Activated naive CD8-positive, alpha-beta T cell treated with anti-CD3 and anti-CD28 coated beads, Interleukin-2, amount 50 U/mL, for 24 hours (primary cell): ENCODE measurements around the gene OPCML.

ENCODE experiments used
- ATAC-seq: fragments of 150-1000 bp; cut with Tn5 transposase; one replicate; pipeline ENCODE4 v1.10.0; 2021
- DNase-seq: peaks from one replicate; pipeline ENCODE4 v3.0.0; 2021
- H3K27ac Mint-ChIP-seq: one replicate; pipeline ENCODE4 v1.8.0; 2021; ENCODE audit warnings: mild to moderate bottlenecking, mixed read lengths
- H3K27me3 Mint-ChIP-seq: one replicate; pipeline ENCODE4 v1.8.0; 2021; ENCODE audit warnings: mixed read lengths
- H3K36me3 Mint-ChIP-seq: one replicate; pipeline ENCODE4 v1.8.0; 2021; ENCODE audit warnings: low read depth, mixed read lengths
- H3K4me1 Mint-ChIP-seq: one replicate; pipeline ENCODE4 v1.8.0; 2021; ENCODE audit warnings: mixed read lengths
- H3K4me3 Mint-ChIP-seq: one replicate; pipeline ENCODE4 v1.8.0; 2021; ENCODE audit warnings: mild to moderate bottlenecking, moderate library complexity, mixed read lengths
- H3K9me3 Mint-ChIP-seq: one replicate; pipeline ENCODE4 v1.8.0; 2021; ENCODE audit warnings: mixed read lengths

Gene OPCML

GRCh38 chr11:133160754-133161153 is 371.5 kb downstream of the OPCML start:
- H3K9me3 Mint-ChIP-seq, result no peaks in the 10 kb centered on the region
- H3K36me3 Mint-ChIP-seq, result no peaks in the 10 kb centered on the region
- H3K4me3 Mint-ChIP-seq, result no peak overlapping the region
- ATAC-seq (no peak), DNase-seq (no peak)
- no peaks in the 10 kb centered on the region for H3K4me1 Mint-ChIP-seq
- H3K27me3 Mint-ChIP-seq, result peaks cover 14% of the 10 kb centered on the region
- H3K27ac Mint-ChIP-seq, result no peak overlapping the region

- Mint-ChIP-seq H3K9me3 (no peaks in the 10 kb centered on the region), H3K27ac (no peak overlapping the region), H3K4me1 (no peaks in the 10 kb centered on the region), H3K36me3 (no peaks in the 10 kb centered on the region), H3K27me3 (peaks cover 17% of the 10 kb centered on the region), H3K4me3 (no peak overlapping the region)
- no peak for DNase-seq
- ATAC-seq, result no peak
Measured at GRCh38 chr11:133156986-133157745, 375.1 kb downstream of the OPCML start.

- no peak overlapping the region for H3K4me3 Mint-ChIP-seq
- no peaks in the 10 kb centered on the region for H3K36me3 Mint-ChIP-seq
- H3K9me3 Mint-ChIP-seq, result no peaks in the 10 kb centered on the region
- ATAC-seq (no peak), DNase-seq (no peak)
- no peaks in the 10 kb centered on the region for H3K4me1 Mint-ChIP-seq
- no peak overlapping the region for H3K27ac Mint-ChIP-seq
- H3K27me3 Mint-ChIP-seq, result peaks cover 16% of the 10 kb centered on the region
Measured at GRCh38 chr11:133154781-133155180, 377.5 kb downstream of the OPCML start.

GRCh38 chr11:133154076-133154475 is 378.2 kb downstream of the OPCML start:
- H3K4me1 Mint-ChIP-seq, result no peaks in the 10 kb centered on the region

GRCh38 chr11:133153031-133153430 is 379.3 kb downstream of the OPCML start:
- no peak overlapping the region for H3K4me3 Mint-ChIP-seq
- H3K4me1 Mint-ChIP-seq, result no peaks in the 10 kb centered on the region
- H3K36me3 Mint-ChIP-seq, result no peaks in the 10 kb centered on the region
- DNase-seq, result no peak
- H3K27me3 Mint-ChIP-seq, result peaks cover 18% of the 10 kb centered on the region
- H3K27ac Mint-ChIP-seq, result no peak overlapping the region
- H3K9me3 Mint-ChIP-seq, result no peaks in the 10 kb centered on the region
- no peak for ATAC-seq

More at GRCh38 chr11:133154076-133154475, 378.2 kb downstream of the OPCML start:
- ATAC-seq, result no peak
- DNase-seq, result no peak
- H3K4me3 Mint-ChIP-seq, result no peak overlapping the region
- no peaks in the 10 kb centered on the region for H3K36me3 Mint-ChIP-seq
- H3K9me3 Mint-ChIP-seq, result no peaks in the 10 kb centered on the region
- no peak overlapping the region for H3K27ac Mint-ChIP-seq
- H3K27me3 Mint-ChIP-seq, result peaks cover 19% of the 10 kb centered on the region

GRCh38 chr11:133149698-133150097 is 382.6 kb downstream of the OPCML start:
- H3K27me3 Mint-ChIP-seq, result peaks cover 5% of the 10 kb centered on the region
- no peaks in the 10 kb centered on the region for H3K4me1 Mint-ChIP-seq
- DNase-seq (no peak), ATAC-seq (no peak)
- H3K4me3 Mint-ChIP-seq, result no peak overlapping the region
- H3K9me3 Mint-ChIP-seq, result no peaks in the 10 kb centered on the region
- no peaks in the 10 kb centered on the region for H3K36me3 Mint-ChIP-seq
- H3K27ac Mint-ChIP-seq, result no peak overlapping the region

- ATAC-seq (no peak), DNase-seq (no peak)
- H3K27me3 Mint-ChIP-seq, result peaks cover 5% of the 10 kb centered on the region
- H3K4me1 Mint-ChIP-seq, result no peaks in the 10 kb centered on the region
- H3K9me3 Mint-ChIP-seq, result no peaks in the 10 kb centered on the region
- H3K4me3 Mint-ChIP-seq, result no peak overlapping the region
- no peaks in the 10 kb centered on the region for H3K36me3 Mint-ChIP-seq
- H3K27ac Mint-ChIP-seq, result no peak overlapping the region
Measured at GRCh38 chr11:133147625-133148024, 384.7 kb downstream of the OPCML start.

- H3K9me3 Mint-ChIP-seq, result no peaks in the 10 kb centered on the region
- H3K27ac Mint-ChIP-seq, result no peak overlapping the region
- H3K4me3 Mint-ChIP-seq, result no peak overlapping the region
- DNase-seq (no peak), ATAC-seq (no peak)
- H3K4me1 Mint-ChIP-seq, result no peaks in the 10 kb centered on the region
- peaks cover 3% of the 10 kb centered on the region for H3K27me3 Mint-ChIP-seq
- no peaks in the 10 kb centered on the region for H3K36me3 Mint-ChIP-seq
Measured at GRCh38 chr11:133146697-133147306, 385.5 kb downstream of the OPCML start.

- Mint-ChIP-seq H3K27me3 (peaks cover 4% of the 10 kb centered on the region), H3K4me3 (no peak overlapping the region), H3K27ac (no peak overlapping the region), H3K4me1 (no peaks in the 10 kb centered on the region), H3K9me3 (no peaks in the 10 kb centered on the region), H3K36me3 (no peaks in the 10 kb centered on the region)
- no peak for ATAC-seq
- no peak for DNase-seq
Measured at GRCh38 chr11:133137939-133138338, 394.4 kb downstream of the OPCML start.

GRCh38 chr11:133137270-133137669 is 395.0 kb downstream of the OPCML start:
- Mint-ChIP-seq H3K36me3 (no peaks in the 10 kb centered on the region), H3K4me3 (no peak overlapping the region), H3K9me3 (no peaks in the 10 kb centered on the region), H3K4me1 (no peaks in the 10 kb centered on the region), H3K27me3 (peaks cover 4% of the 10 kb centered on the region), H3K27ac (no peak overlapping the region)
- ATAC-seq (no peak), DNase-seq (no peak)

- ATAC-seq, result no peak
- Mint-ChIP-seq H3K9me3 (peaks cover 1% of the 10 kb centered on the region), H3K4me1 (no peaks in the 10 kb centered on the region), H3K36me3 (no peaks in the 10 kb centered on the region), H3K4me3 (no peak overlapping the region), H3K27ac (no peak overlapping the region), H3K27me3 (peaks cover 4% of the 10 kb centered on the region)
- no peak for DNase-seq
Measured at GRCh38 chr11:133136376-133136775, 395.9 kb downstream of the OPCML start.

GRCh38 chr11:133134314-133135173 is 397.8 kb downstream of the OPCML start:
- Mint-ChIP-seq H3K4me1 (no peaks in the 10 kb centered on the region), H3K4me3 (no peak overlapping the region), H3K27ac (no peak overlapping the region), H3K9me3 (peaks cover 4% of the 10 kb centered on the region), H3K36me3 (no peaks in the 10 kb centered on the region), H3K27me3 (peaks cover 4% of the 10 kb centered on the region)
- ATAC-seq (peak; percentile 71), DNase-seq (peak; percentile 44)

GRCh38 chr11:133133606-133134005 is 398.7 kb downstream of the OPCML start:
- Mint-ChIP-seq H3K4me3 (no peak overlapping the region), H3K36me3 (no peaks in the 10 kb centered on the region), H3K4me1 (no peaks in the 10 kb centered on the region), H3K9me3 (peaks cover 4% of the 10 kb centered on the region), H3K27me3 (peaks cover 4% of the 10 kb centered on the region), H3K27ac (no peak overlapping the region)
- ATAC-seq (no peak), DNase-seq (no peak)

- no peaks in the 10 kb centered on the region for H3K36me3 Mint-ChIP-seq
- H3K9me3 Mint-ChIP-seq, result peaks cover 4% of the 10 kb centered on the region
- DNase-seq (no peak), ATAC-seq (no peak)
- no peaks in the 10 kb centered on the region for H3K4me1 Mint-ChIP-seq
- no peak overlapping the region for H3K27ac Mint-ChIP-seq
- H3K27me3 Mint-ChIP-seq, result peaks cover 4% of the 10 kb centered on the region
- no peak overlapping the region for H3K4me3 Mint-ChIP-seq
Measured at GRCh38 chr11:133133050-133133449, 399.3 kb downstream of the OPCML start.

- no peak for ATAC-seq
Measured at GRCh38 chr11:133127741-133128140, 404.6 kb downstream of the OPCML start.

More at GRCh38 chr11:133127741-133128140, 404.6 kb downstream of the OPCML start:
- H3K9me3 Mint-ChIP-seq, result peaks cover 4% of the 10 kb centered on the region
- no peak for DNase-seq
- H3K4me3 Mint-ChIP-seq, result no peak overlapping the region
- no peaks in the 10 kb centered on the region for H3K36me3 Mint-ChIP-seq
- H3K27ac Mint-ChIP-seq, result no peak overlapping the region
- peaks cover 4% of the 10 kb centered on the region for H3K27me3 Mint-ChIP-seq
- no peaks in the 10 kb centered on the region for H3K4me1 Mint-ChIP-seq
